ENCODE measurements around the gene KCNE3. TPM values are rescaled to one million over a fixed set of nuclear protein-coding genes. Genes with fewer than 3 reads are reported as not detected.

Gene KCNE3
- total RNA-seq, 1 experiment from 2014 or later: not detected

GRCh38 chr11:74427384-74427886, 39.9 kb downstream of the KCNE3 start:
- H3K9ac ChIP-seq (ENCODE audit: low read length): no peak overlapping the region
- no peak overlapping the region for H3K4me3 ChIP-seq (replicated peaks in 1 of 2; ENCODE audit: low read depth in 1 of 2, low read length in 2 of 2)
- H3K4me1 ChIP-seq (ENCODE audit: control insufficient read depth in 1 of 2, insufficient read depth in 2 of 2, low read length in 2 of 2): no peaks in the 10 kb centered on the region
- CTCF ChIA-PET: interaction anchor here (0.7 kb wide), 1 partner anchor 23 kb away, joined by 3 read pairs; no protein-coding TSS in a partner anchor
- no TSS peak for BruUV-seq (replicated peaks)
- RAD21 ChIA-PET (ENCODE audit: low non-redundant PET in 1 of 2, low total read pairs in 2 of 2, uncharacterized antibody in 2 of 2, unreplicated experiment in 2 of 2): no interaction called here
- intact Hi-C loops (cut with micrococcal nuclease): no loop called here
- no peaks in the 10 kb centered on the region for H3K36me3 ChIP-seq (ENCODE audit: control insufficient read depth in 1 of 2, insufficient read depth in 2 of 2, low read length in 2 of 2)
- no peaks in the 10 kb centered on the region for H3K9me3 ChIP-seq (ENCODE audit: control insufficient read depth in 1 of 2, insufficient read depth in 1 of 2, low read depth in 1 of 2, low read length in 2 of 2)
- DNase-seq (ENCODE audit: low read depth, low spot score) (no peak), ATAC-seq (no peak)
- H3K27me3 ChIP-seq (ENCODE audit: insufficient read depth, low read length): no peaks in the 10 kb centered on the region
- no peak overlapping the region for H3K27ac ChIP-seq (ENCODE audit: low read depth, low read length)
- no peak overlapping the region for H3K4me2 ChIP-seq (ENCODE audit: low read length)
- H3K79me2 ChIP-seq (ENCODE audit: insufficient read depth, low read length): no peaks in the 10 kb centered on the region
- H3K9me2 ChIP-seq (ENCODE audit: insufficient read depth): no peaks in the 10 kb centered on the region
- no peak overlapping the region for H2AFZ ChIP-seq (ENCODE audit: low read depth, low read length, poor library complexity, severe bottlenecking)
- no peaks in the 10 kb centered on the region for H4K20me1 ChIP-seq (ENCODE audit: insufficient read depth)
- TF ChIP-seq RAD21 (IDR thresholded peaks at IDR 0.05; ENCODE audit: low read depth): no peak
- TF ChIP-seq JUND (IDR thresholded peaks at IDR 0.05): no peak
- TF ChIP-seq ZFX (IDR thresholded peaks at IDR 0.05): no peak
- POLR2A ChIA-PET: no interaction called here

DNA sequence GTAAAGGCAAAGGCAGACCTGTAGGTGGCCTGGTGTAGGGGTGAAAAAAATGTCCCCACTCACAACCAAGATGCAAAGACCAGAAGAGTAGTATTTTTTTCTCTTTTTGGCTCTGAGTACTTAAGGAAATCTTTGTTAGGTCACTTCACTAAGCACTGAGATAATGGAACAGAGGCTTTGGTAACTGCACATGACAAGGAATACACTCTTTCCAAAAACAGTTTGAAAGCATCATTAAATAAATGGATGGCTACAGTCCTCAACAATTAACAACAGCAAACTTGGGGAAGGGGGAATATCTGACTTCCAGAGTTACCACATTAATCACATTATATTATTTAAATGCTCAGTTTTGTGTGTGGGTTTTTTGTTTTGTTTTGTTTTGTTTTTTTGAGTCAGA, 42.2 kb downstream of the KCNE3 start:
- CTCF ChIA-PET: no interaction called here
- POLR2A ChIA-PET: no interaction called here

More for the DNA sequence above, 42.2 kb downstream of the KCNE3 start:
- no peaks in the 10 kb centered on the region for H3K9me3 ChIP-seq (ENCODE audit: control insufficient read depth in 1 of 2, insufficient read depth in 1 of 2, low read depth in 1 of 2, low read length in 2 of 2)
- H3K36me3 ChIP-seq (ENCODE audit: control insufficient read depth in 1 of 2, insufficient read depth in 2 of 2, low read length in 2 of 2): no peaks in the 10 kb centered on the region
- no peak for ATAC-seq
- DNase-seq (ENCODE audit: low read depth, low spot score): no peak
- no peak overlapping the region for H3K9ac ChIP-seq (ENCODE audit: low read length)
- no peaks in the 10 kb centered on the region for H4K20me1 ChIP-seq (ENCODE audit: insufficient read depth)
- no peak overlapping the region for H2AFZ ChIP-seq (ENCODE audit: low read depth, low read length, poor library complexity, severe bottlenecking)
- no peaks in the 10 kb centered on the region for H3K4me1 ChIP-seq (ENCODE audit: control insufficient read depth in 1 of 2, insufficient read depth in 2 of 2, low read length in 2 of 2)
- no TSS peak for BruUV-seq (replicated peaks)
- intact Hi-C loops (cut with micrococcal nuclease): no loop called here
- H3K9me2 ChIP-seq (ENCODE audit: insufficient read depth): no peaks in the 10 kb centered on the region
- no peak overlapping the region for H3K4me2 ChIP-seq (ENCODE audit: low read length)
- RAD21 ChIA-PET (ENCODE audit: low non-redundant PET in 1 of 2, low total read pairs in 2 of 2, uncharacterized antibody in 2 of 2, unreplicated experiment in 2 of 2): no interaction called here
- no peaks in the 10 kb centered on the region for H3K79me2 ChIP-seq (ENCODE audit: insufficient read depth, low read length)
- TF ChIP-seq SRF (IDR thresholded peaks at IDR 0.05; ENCODE audit: low read depth): no peak
- no peak for TF ChIP-seq TCF7L2 (IDR thresholded peaks at IDR 0.05; ENCODE audit: borderline replicate concordance, extremely low read depth, insufficient read depth, insufficient read length)
- TF ChIP-seq EZH2phosphoT487 (IDR thresholded peaks at IDR 0.05; ENCODE audit: borderline replicate concordance): no peak
- H3K27ac ChIP-seq (ENCODE audit: low read depth, low read length): no peak overlapping the region
- H3K4me3 ChIP-seq (replicated peaks in 1 of 2; ENCODE audit: low read depth in 1 of 2, low read length in 2 of 2): no peak overlapping the region
- no peaks in the 10 kb centered on the region for H3K27me3 ChIP-seq (ENCODE audit: insufficient read depth, low read length)

Measured in HCT116 (cell line).